ENCODE measurements around the gene CFAP90. TPM values are rescaled to one million over a fixed set of nuclear protein-coding genes. Genes with fewer than 3 reads are reported as not detected.

The CFAP90 gene
- total and polyA plus RNA-seq, 11 donors: not detected

DNA sequence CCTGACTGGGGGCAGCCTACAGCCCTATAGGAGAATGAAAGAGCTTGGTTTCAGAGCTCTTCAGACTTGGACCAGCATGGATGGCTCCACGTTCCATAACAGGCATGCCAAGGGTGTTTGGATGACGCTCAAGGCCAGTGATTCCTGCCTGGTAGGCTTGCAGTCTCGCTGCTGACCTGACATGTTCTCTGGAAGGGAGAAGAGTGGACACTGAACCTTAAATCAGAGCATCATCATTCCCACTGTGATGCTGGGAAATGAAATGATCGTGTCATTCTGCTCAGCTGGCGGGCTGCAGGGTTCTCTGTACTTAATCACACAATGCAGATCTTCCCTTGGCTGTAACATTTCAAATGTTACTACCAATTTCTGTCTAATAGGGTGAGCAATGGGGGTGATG lies 57.0 kb downstream of the CFAP90 start:
- ATAC-seq: no peak
- Histone ChIP-seq H3K4me1 (no peaks in the 10 kb centered on the region), H3K9me3 (no peaks in the 10 kb centered on the region), H3K27ac (no peak overlapping the region), H3K4me3 (no peak overlapping the region), H3K36me3 (no peaks in the 10 kb centered on the region), H3K27me3 (peaks cover 0 to 4% (median 0%) of the 10 kb centered on the region in 9 donors)
- TF ChIP-seq POLR2A (IDR thresholded peaks at IDR 0.05): no peak
- TF ChIP-seq, protein P1, sequence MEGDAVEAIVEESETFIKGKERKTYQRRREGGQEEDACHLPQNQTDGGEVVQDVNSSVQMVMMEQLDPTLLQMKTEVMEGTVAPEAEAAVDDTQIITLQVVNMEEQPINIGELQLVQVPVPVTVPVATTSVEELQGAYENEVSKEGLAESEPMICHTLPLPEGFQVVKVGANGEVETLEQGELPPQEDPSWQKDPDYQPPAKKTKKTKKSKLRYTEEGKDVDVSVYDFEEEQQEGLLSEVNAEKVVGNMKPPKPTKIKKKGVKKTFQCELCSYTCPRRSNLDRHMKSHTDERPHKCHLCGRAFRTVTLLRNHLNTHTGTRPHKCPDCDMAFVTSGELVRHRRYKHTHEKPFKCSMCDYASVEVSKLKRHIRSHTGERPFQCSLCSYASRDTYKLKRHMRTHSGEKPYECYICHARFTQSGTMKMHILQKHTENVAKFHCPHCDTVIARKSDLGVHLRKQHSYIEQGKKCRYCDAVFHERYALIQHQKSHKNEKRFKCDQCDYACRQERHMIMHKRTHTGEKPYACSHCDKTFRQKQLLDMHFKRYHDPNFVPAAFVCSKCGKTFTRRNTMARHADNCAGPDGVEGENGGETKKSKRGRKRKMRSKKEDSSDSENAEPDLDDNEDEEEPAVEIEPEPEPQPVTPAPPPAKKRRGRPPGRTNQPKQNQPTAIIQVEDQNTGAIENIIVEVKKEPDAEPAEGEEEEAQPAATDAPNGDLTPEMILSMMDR (IDR thresholded peaks at IDR 0.05): no peak
- no peak for DNase-seq
- 57 to 74% (median 67%) methylated on average over 2 to 5 of the region's 5 CpGs for WGBS, 4 donors
- intact Hi-C loops (cut with DNase I): no loop called here

- no peak for TF ChIP-seq POLR2A (IDR thresholded peaks at IDR 0.05)
- TF ChIP-seq, protein P1 (IDR thresholded peaks at IDR 0.05): no peak
- no peaks in the 10 kb centered on the region for H3K27me3 ChIP-seq
- H3K4me3 ChIP-seq: no peak overlapping the region
- H3K4me1 ChIP-seq: no peaks in the 10 kb centered on the region
- ATAC-seq (no peak), DNase-seq (no peak)
- H3K27ac ChIP-seq: no peak overlapping the region
- intact Hi-C loops (cut with DNase I): no loop called here
- 74 to 86% (median 83%) methylated on average over 7 of the region's 7 CpGs for WGBS, 4 donors
- H3K36me3 ChIP-seq: no peaks in the 10 kb centered on the region
- no peaks in the 10 kb centered on the region for H3K9me3 ChIP-seq
These were observed 61.4 kb downstream of the CFAP90 start for GRCh38 chr5:7789567-7789966.

DNA sequence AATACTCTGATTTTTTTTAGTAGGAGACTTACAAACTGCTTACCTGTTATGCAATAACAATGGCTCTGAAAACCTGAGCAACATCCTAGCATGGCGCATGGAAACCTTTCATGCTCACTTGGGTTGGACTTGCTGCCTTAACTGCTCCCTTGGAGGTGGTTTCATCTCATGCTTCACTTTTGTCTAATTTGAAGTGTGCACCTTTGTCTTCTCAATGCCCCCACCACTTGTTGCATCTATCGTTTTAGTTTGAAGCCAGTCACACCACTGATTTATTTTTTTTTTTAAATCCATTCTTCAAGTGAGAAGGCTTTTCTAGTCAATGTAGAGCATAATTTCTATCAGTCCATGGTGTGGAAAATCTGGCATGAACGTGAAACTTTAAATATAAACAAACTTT lies 63.2 kb downstream of the CFAP90 start:
- Histone ChIP-seq H3K36me3 (no peaks in the 10 kb centered on the region), H3K4me1 (no peaks in the 10 kb centered on the region), H3K27ac (no peak overlapping the region), H3K27me3 (peaks cover 0 to 4% (median 0%) of the 10 kb centered on the region in 9 donors), H3K4me3 (no peak overlapping the region), H3K9me3 (no peaks in the 10 kb centered on the region)
- no peak for TF ChIP-seq POLR2A (IDR thresholded peaks at IDR 0.05)
- TF ChIP-seq, protein P1 (IDR thresholded peaks at IDR 0.05): no peak
- 86 to 93% (median 88%) methylated on average over 3 of the region's 3 CpGs for WGBS, 4 donors
- DNase-seq (no peak), ATAC-seq (no peak)
- intact Hi-C loops (cut with DNase I): no loop called here

DNA sequence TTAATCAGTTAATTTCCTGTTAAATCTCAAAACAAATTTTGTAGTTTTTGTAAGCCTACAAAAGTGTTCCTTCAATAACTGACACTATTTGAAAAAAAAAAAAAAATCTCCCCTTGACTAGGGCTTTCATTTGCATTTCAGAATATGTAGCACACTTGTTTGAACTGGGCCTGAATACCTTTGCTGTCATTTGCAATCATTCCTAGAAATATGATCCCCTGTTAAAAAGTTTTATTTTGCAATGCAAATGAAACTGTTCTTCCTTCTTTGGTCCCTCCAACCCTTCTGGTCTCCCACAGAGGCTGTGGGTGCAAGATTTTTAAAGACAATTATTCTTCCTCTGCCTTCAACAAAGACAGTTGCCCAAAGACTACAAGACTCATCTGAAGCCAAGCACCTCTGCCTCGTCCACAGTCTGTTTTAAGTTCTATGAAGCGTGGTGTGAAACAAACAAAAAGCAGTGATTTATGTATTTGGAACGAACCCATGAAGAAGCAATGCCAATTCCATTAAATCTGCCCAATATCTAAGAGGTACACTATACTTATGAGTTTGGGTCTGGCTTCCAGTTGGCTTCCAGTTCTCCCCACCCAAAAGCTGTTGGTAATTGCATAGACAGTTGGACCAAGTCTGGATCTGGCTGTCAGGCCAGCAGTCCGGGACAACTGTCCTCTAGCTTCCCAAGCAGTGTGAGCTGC lies 66.1 kb downstream of the CFAP90 start:
- H3K9me3 ChIP-seq: no peaks in the 10 kb centered on the region
- no peaks in the 10 kb centered on the region for H3K36me3 ChIP-seq
- 66 to 67% (median 67%) methylated on average over 4 of the region's 4 CpGs for WGBS, 4 donors
- H3K4me1 ChIP-seq: no peaks in the 10 kb centered on the region
- no peak overlapping the region for H3K4me3 ChIP-seq
- intact Hi-C loops (cut with DNase I): no loop called here
- ATAC-seq: no peak
- H3K27me3 ChIP-seq: peaks cover 0 to 16% (median 0%) of the 10 kb centered on the region in 9 donors
- DNase-seq: no peak
- H3K27ac ChIP-seq: no peak overlapping the region
- TF ChIP-seq POLR2A (IDR thresholded peaks at IDR 0.05): no peak
- TF ChIP-seq, protein P1 (IDR thresholded peaks at IDR 0.05): no peak

All from heart left ventricle (tissue), 16 donors.